GM12878 (cell line): Measurements from ENCODE around the gene COPS8. TPM values are rescaled to one million over a fixed set of nuclear protein-coding genes. Genes with fewer than 3 reads are reported as not detected.

ENCODE experiments used
- ATAC-seq: fragments of 200-7000 bp; cut with Tn5 transposase; 3 replicates; pipeline ENCODE4 v1.9.1; 2020; ENCODE audit warnings: mild to moderate bottlenecking, moderate library complexity
- BruUV-seq: library from RNA; stranded (reverse); fragments of 400-500 nt; replicated peaks from 2 replicates; lab custom pipeline; 2021; lab: Mats Ljungman, UMichigan
- CTCF ChIA-PET: fragments of 300-600 bp; sonication (Branson Sonifier 250); formaldehyde crosslinking; extraction: SDS; loops from one replicate; lab custom pipeline; 2021; ENCODE audit warnings: inconsistent platforms; lab: Yijun Ruan, JAX
- POLR2A ChIA-PET: fragments of 350-600 bp; formaldehyde crosslinking; extraction: SDS; loops from one replicate; lab custom pipeline; 2021; ENCODE audit warnings: inconsistent platforms; lab: Charles Lee
- RAD21 ChIA-PET: fragments of 300-600 bp; sonication (Branson Sonifier 250); formaldehyde crosslinking; loops from one replicate; lab custom pipeline; 2023; ENCODE audit warnings: antibody characterized with exemption; ENCODE audit not compliant: unreplicated experiment; lab: Charles Lee
- SMC1A ChIA-PET: fragments of 300-600 bp; sonication (Branson Sonifier 250); formaldehyde crosslinking; loops from one replicate; lab custom pipeline; 2023; ENCODE audit not compliant: unreplicated experiment, uncharacterized antibody; lab: Charles Lee
- DNase-seq: peaks from one replicate; pipeline ENCODE4 v3.0.0-alpha.2; 2011; ENCODE audit warnings: low read depth, low spot score
- FAIRE-seq: peaks from 3 replicates; lab custom pipeline; 2011; peaks lifted over from hg19 to GRCh38; lab: Jason Lieb, UNC
- H2AFZ ChIP-seq: 2 replicates; pipeline ENCODE4 v1.6.0; 2011; ENCODE audit warnings: low read depth, low read length, control low read depth; ENCODE audit not compliant: control insufficient read depth
- H3K27ac ChIP-seq: 2 replicates; pipeline ENCODE4 v1.5.1; 2011; ENCODE audit warnings: control low read depth; ENCODE audit not compliant: control insufficient read depth, insufficient read depth
- H3K27me3 ChIP-seq, 2 experiments: replicated peaks in 1 of 2; 2 replicates each; pipeline versions ENCODE4 v1.6.0 to v1.6.1; 2011; ENCODE audit warnings: low read length in 1 of 2; ENCODE audit not compliant: control insufficient read depth in 2 of 2, insufficient read depth in 2 of 2
- H3K36me3 ChIP-seq, 2 experiments: 2 replicates each; pipeline ENCODE4 v1.5.1; 2011; ENCODE audit warnings: low read length in 1 of 2; ENCODE audit not compliant: control insufficient read depth in 2 of 2, insufficient read depth in 2 of 2
- H3K4me1 ChIP-seq: 2 replicates; pipeline ENCODE4 v1.6.1; 2011; ENCODE audit warnings: mild to moderate bottlenecking, low read length, moderate library complexity, mixed read lengths; ENCODE audit not compliant: control insufficient read depth, insufficient read depth
- H3K4me2 ChIP-seq: 2 replicates; pipeline ENCODE4 v1.6.0; 2011; ENCODE audit warnings: control low read depth; ENCODE audit not compliant: control insufficient read depth, insufficient read depth
- H3K4me3 ChIP-seq: fragments of 200-600 bp; sonication (generic); 2 replicates; pipeline ENCODE4 v1.5.1; 2016
- H3K79me2 ChIP-seq: 2 replicates; pipeline ENCODE4 v1.6.0; 2011; ENCODE audit warnings: low read length; ENCODE audit not compliant: control insufficient read depth, insufficient read depth
- H3K9ac ChIP-seq: 2 replicates; pipeline ENCODE4 v1.8.0; 2011; ENCODE audit warnings: low read length, control low read depth, mixed read lengths; ENCODE audit not compliant: control insufficient read depth, insufficient read depth
- H3K9me3 ChIP-seq: replicated peaks from 3 replicates; pipeline ENCODE4 v1.5.1; 2011; ENCODE audit warnings: mild to moderate bottlenecking, low read length; ENCODE audit not compliant: control insufficient read depth, insufficient read depth
- H4K20me1 ChIP-seq: 2 replicates; pipeline ENCODE4 v1.6.0; 2011; ENCODE audit not compliant: control insufficient read depth, insufficient read depth
- ASH2L ChIP-seq: fragments of 300-600, 200-600 bp; sonication (generic); IDR thresholded peaks from 2 replicates; pipeline ENCODE4 v1.6.1; 2017; ENCODE audit warnings: low read depth, mild to moderate bottlenecking, borderline replicate concordance
- BHLHE40 ChIP-seq, 2 experiments: fragments of 450-650 bp in 1 of 2; IDR thresholded peaks; 2 replicates each; pipeline ENCODE4 v1.6.1; 2011 to 2017; ENCODE audit warnings: low read depth in 2 of 2, borderline replicate concordance in 1 of 2, improper control_type of control experiment in 1 of 2, low read length in 1 of 2, mild to moderate bottlenecking in 1 of 2
- HDAC2 ChIP-seq: fragments of 200-600 bp; sonication (generic); IDR thresholded peaks from 2 replicates; pipeline ENCODE4 v1.6.1; 2017
- IKZF1 ChIP-seq: fragments of 450-650 bp; conservative IDR thresholded peaks from 2 replicates; pipeline ENCODE4 v1.6.1; 2017; ENCODE audit warnings: antibody characterized with exemption, mild to moderate bottlenecking
- SKIL ChIP-seq: fragments of 450-650 bp; IDR thresholded peaks from 2 replicates; pipeline ENCODE4 v1.6.1; 2017; ENCODE audit warnings: mild to moderate bottlenecking, low read depth, inconsistent platforms; ENCODE audit not compliant: poor library complexity, severe bottlenecking
- SMARCA5 ChIP-seq: fragments of 450-650 bp; IDR thresholded peaks from 2 replicates; pipeline ENCODE4 v1.6.1; 2017; ENCODE audit warnings: mild to moderate bottlenecking
- SREBF1 ChIP-seq: IDR thresholded peaks from 2 replicates; pipeline ENCODE4 v1.6.1; 2012; ENCODE audit warnings: mild to moderate bottlenecking, low read length
- ZNF384 ChIP-seq: IDR thresholded peaks from 2 replicates; pipeline ENCODE4 v1.6.1; 2012; ENCODE audit warnings: low read depth, mild to moderate bottlenecking, low read length, improper control_type of control experiment, borderline replicate concordance
- WGBS: methylation state at CpG from one replicate; pipeline ENCODE4 v1.1.6; 2016; ENCODE audit warnings: low lambda C conversion rate; ENCODE audit not compliant: insufficient replicate concordance, insufficient coverage; ENCODE audit errors: missing lambda C conversion rate; 5-methylcytosine and 5-hydroxymethylcytosine counted together
- in situ Hi-C: fragments of 300-500 bp; cut with MboI; formaldehyde crosslinking; loops from 9 replicates; pipeline ENCODE4 v1.14.3; 2018; ENCODE audit warnings: mixed read lengths
- intact Hi-C: fragments of 100-400 bp; cut with micrococcal nuclease; formaldehyde crosslinking; loops from one replicate; pipeline ENCODE4 v1.14.2; 2022; ENCODE audit not compliant: unreplicated experiment
- polyA plus RNA-seq, 11 experiments: library from polyadenylated mRNA; depleted of rRNA in 4 of 11; unstranded in 6 of 11; stranded (reverse) in 5 of 11; fragments of >200 nt; fragmentation: Nextera tagmentation in 4 of 11; fragmentation: Illumina TruSeq in 1 of 11; extraction: Ambion mirVana in 4 of 11; extraction: Trizol in 1 of 11; gene quantifications; 1 replicate in 1 of 11; 2 replicates in 10 of 11; pipeline versions ENCODE4 v1.2.1 to v1.2.3, GENCODE V29; 2011 to 2016; ENCODE audit warnings: inconsistent platforms in 2 of 11, missing spikeins in 2 of 11, low read depth in 1 of 11
- total RNA-seq, 4 experiments: library from RNA; depleted of rRNA in 3 of 4; stranded (reverse); fragments of >200 nt in 3 of 4; fragmentation: Illumina TruSeq in 1 of 4; extraction: Trizol in 1 of 4; gene quantifications; 2 replicates each; pipeline versions ENCODE4 v1.2.1 to v1.2.3, GENCODE V29; 2013 to 2021
- TF ChIP-seq, protein P1 (sequence below), 3 experiments: IDR thresholded peaks in 2 of 3; conservative IDR thresholded peaks in 1 of 3; 2 replicates each; pipeline ENCODE4 v1.5.1; 2011; ENCODE audit warnings: low read depth in 3 of 3, low read length in 3 of 3, mild to moderate bottlenecking in 3 of 3, control low read depth in 2 of 3, moderate library complexity in 2 of 3, inconsistent platforms in 1 of 3, mixed read lengths in 1 of 3; ENCODE audit not compliant: control insufficient read depth in 2 of 3, insufficient read depth in 1 of 3; ENCODE audit errors: extremely low read depth in 1 of 3
- TF ChIP-seq, protein P2 (sequence below): fragments of 450-650 bp; IDR thresholded peaks from 2 replicates; pipeline ENCODE4 v1.6.1; 2016; ENCODE audit warnings: mild to moderate bottlenecking

COPS8 gene
- total and polyA plus RNA-seq, 10 of the 15 experiments (the other 5 are each of a cell fraction or from before 2014, with no cell fraction given), result 44.0 to 134 (median 107) TPM

- no TSS peak for BruUV-seq
- no peak for DNase-seq
- Histone ChIP-seq H2AFZ (no peak overlapping the region), H3K9ac (no peak overlapping the region), H4K20me1 (no peaks in the 10 kb centered on the region), H3K4me3 (no peak overlapping the region), H3K79me2 (no peaks in the 10 kb centered on the region), H3K4me2 (no peak overlapping the region), H3K4me1 (no peaks in the 10 kb centered on the region), H3K36me3 (no peaks in the 10 kb centered on the region), H3K27me3 (no peaks in the 10 kb centered on the region), H3K27ac (no peak overlapping the region), H3K9me3 (no peaks in the 10 kb centered on the region)
- CTCF ChIA-PET, result interaction anchor here (0.5 to 3.1 kb wide), 13 partner anchors 13 to 1144 kb away, joined by 3 to 18 read pairs (median 4); no protein-coding TSS in a partner anchor
- WGBS, result 0% methylated on average over 1 of the region's 1 CpG
- FAIRE-seq, result no peak
- intact Hi-C loops (loop anchor here (10.0 kb wide), 1 partner anchor 353 kb away; no protein-coding TSS in a partner anchor), in situ Hi-C loops (no loop called here)
- no peak for ATAC-seq
- POLR2A ChIA-PET, result no interaction called here
- SMC1A ChIA-PET, result interaction anchor here (0.6 to 2.4 kb wide), 7 partner anchors 13 to 501 kb away, joined by 3 to 10 read pairs (median 3); no protein-coding TSS in a partner anchor
- no peak for TF ChIP-seq SKIL
- RAD21 ChIA-PET, result interaction anchor here (0.6 to 1.0 kb wide), 2 partner anchors 388 to 483 kb away, joined by 3 read pairs; no protein-coding TSS in a partner anchor
Measured at GRCh38 chr2:237121321-237121720, 35.6 kb downstream of the COPS8 start.

DNA sequence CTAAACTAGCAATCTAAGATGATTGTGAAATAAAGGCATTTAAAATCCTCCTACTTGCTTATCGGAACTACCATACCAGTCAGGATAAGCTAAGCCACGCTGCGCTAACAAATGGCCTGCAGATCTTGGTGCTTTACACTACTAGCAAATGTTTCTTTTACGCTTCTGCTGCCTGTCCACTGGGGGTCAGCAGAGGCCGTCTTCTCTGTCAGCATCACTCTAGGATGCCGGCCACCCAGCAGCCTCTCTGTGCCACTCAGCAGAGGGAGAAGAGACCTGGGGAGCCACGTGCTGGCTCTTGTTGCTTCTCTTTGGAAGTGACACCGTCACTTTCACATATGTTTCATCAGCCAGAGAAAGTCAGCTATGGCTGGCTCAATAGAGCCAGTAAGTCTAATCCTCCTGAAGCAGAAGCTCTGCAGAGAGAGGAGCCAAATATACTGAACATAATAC is 36.6 kb downstream of the COPS8 start:
- FAIRE-seq, result no peak
- no peak overlapping the region for H3K4me2 ChIP-seq
- no peak overlapping the region for H3K9ac ChIP-seq
- no peaks in the 10 kb centered on the region for H3K4me1 ChIP-seq
- RAD21 ChIA-PET, result interaction anchor here (0.7 to 1.5 kb wide), 5 partner anchors 286 to 390 kb away, joined by 3 to 4 read pairs (median 3); no protein-coding TSS in a partner anchor
- DNase-seq, result no peak
- no peaks in the 10 kb centered on the region for H3K9me3 ChIP-seq
- no peak overlapping the region for H3K27ac ChIP-seq
- peak; percentile 99 for ATAC-seq
- no peak overlapping the region for H2AFZ ChIP-seq
- BruUV-seq, result no TSS peak
- 40% methylated on average over 8 of the region's 8 CpGs for WGBS
- POLR2A ChIA-PET, result no interaction called here
- in situ Hi-C loops (no loop called here), intact Hi-C loops (loop anchor here (10.0 kb wide), 1 partner anchor 353 kb away; no protein-coding TSS in a partner anchor)
- CTCF ChIA-PET, result interaction anchor here (0.7 to 3.1 kb wide), 14 partner anchors 10 to 450 kb away, joined by 3 to 18 read pairs (median 4); partner anchors contain the start of gene COPS8
- H3K27me3 ChIP-seq, result no peaks in the 10 kb centered on the region
- H3K79me2 ChIP-seq, result no peaks in the 10 kb centered on the region
- no peaks in the 10 kb centered on the region for H3K36me3 ChIP-seq
- SMC1A ChIA-PET, result interaction anchor here (0.7 to 2.4 kb wide), 7 partner anchors 12 to 553 kb away, joined by 3 to 10 read pairs (median 4); partner anchors contain the start of gene ACKR3
- H4K20me1 ChIP-seq, result no peaks in the 10 kb centered on the region
- H3K4me3 ChIP-seq, result no peak overlapping the region
- TF ChIP-seq ASH2L (no peak), SMARCA5 (peak; percentile 92), BHLHE40 (IDR thresholded peaks at IDR 0.05; ENCODE audit: borderline replicate concordance in 1 of 2, low read depth in 2 of 2, low read length in 1 of 2) (peak in 1 of 2 experiments; percentile 30; a peak in 1 of 4 replicates), IKZF1 (no peak), ZNF384 (no peak), HDAC2 (no peak), SREBF1 (no peak)
- TF ChIP-seq, protein P1, sequence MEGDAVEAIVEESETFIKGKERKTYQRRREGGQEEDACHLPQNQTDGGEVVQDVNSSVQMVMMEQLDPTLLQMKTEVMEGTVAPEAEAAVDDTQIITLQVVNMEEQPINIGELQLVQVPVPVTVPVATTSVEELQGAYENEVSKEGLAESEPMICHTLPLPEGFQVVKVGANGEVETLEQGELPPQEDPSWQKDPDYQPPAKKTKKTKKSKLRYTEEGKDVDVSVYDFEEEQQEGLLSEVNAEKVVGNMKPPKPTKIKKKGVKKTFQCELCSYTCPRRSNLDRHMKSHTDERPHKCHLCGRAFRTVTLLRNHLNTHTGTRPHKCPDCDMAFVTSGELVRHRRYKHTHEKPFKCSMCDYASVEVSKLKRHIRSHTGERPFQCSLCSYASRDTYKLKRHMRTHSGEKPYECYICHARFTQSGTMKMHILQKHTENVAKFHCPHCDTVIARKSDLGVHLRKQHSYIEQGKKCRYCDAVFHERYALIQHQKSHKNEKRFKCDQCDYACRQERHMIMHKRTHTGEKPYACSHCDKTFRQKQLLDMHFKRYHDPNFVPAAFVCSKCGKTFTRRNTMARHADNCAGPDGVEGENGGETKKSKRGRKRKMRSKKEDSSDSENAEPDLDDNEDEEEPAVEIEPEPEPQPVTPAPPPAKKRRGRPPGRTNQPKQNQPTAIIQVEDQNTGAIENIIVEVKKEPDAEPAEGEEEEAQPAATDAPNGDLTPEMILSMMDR (IDR thresholded peaks at IDR 0.05 in 2 of 3, conservative IDR thresholded peaks at IDR 0.05 in 1 of 3; ENCODE audit: control insufficient read depth in 2 of 3, extremely low read depth in 1 of 3, insufficient read depth in 1 of 3, low read depth in 3 of 3, low read length in 3 of 3), result peak; percentile 61 to 67 (median 64)
- TF ChIP-seq, protein P2, sequence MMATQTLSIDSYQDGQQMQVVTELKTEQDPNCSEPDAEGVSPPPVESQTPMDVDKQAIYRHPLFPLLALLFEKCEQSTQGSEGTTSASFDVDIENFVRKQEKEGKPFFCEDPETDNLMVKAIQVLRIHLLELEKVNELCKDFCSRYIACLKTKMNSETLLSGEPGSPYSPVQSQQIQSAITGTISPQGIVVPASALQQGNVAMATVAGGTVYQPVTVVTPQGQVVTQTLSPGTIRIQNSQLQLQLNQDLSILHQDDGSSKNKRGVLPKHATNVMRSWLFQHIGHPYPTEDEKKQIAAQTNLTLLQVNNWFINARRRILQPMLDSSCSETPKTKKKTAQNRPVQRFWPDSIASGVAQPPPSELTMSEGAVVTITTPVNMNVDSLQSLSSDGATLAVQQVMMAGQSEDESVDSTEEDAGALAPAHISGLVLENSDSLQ, result 0 out of 2 replicates have a peak, but pooled peaks have one; percentile 11
